Lower leg skin (tissue), 4 donors: ENCODE data around the gene LARP1. TPM values are rescaled to one million over a fixed set of nuclear protein-coding genes. Genes with fewer than 3 reads are reported as not detected.
"Not testable (repeated sequence)": the region's sequence is repeated elsewhere in the genome, so short reads cannot be mapped to it uniquely, and the experiment has no call there.

Experiments
- DNase-seq, 2 donors: peaks; one replicate each; pipeline ENCODE4 v3.0.0-alpha.2; 2019; ENCODE audit warnings: low spot score in 2 of 2
- H3K4me3 ChIP-seq: fragments of 200-600 bp; sonication (generic); 2 replicates; pipeline ENCODE4 v1.5.1; 2017; ENCODE audit warnings: mild to moderate bottlenecking, low read depth; ENCODE audit not compliant: poor library complexity, severe bottlenecking
- CTCF ChIP-seq, 3 donors: fragments of 450-650 bp; IDR thresholded peaks; one replicate each; pipeline ENCODE4 v1.5.1; 2016; ENCODE audit warnings: antibody characterized with exemption in 3 of 3, mild to moderate bottlenecking in 3 of 3, moderate library complexity in 2 of 3
- POLR2A ChIP-seq, 2 donors: fragments of 450-650 bp; IDR thresholded peaks; one replicate each; pipeline ENCODE4 v1.6.1; 2016 to 2017; ENCODE audit warnings: antibody characterized with exemption in 2 of 2, mild to moderate bottlenecking in 1 of 2, moderate library complexity in 1 of 2
- WGBS, 2 donors: methylation state at CpG; one replicate each; pipeline ENCODE4 v1.1.5; 2018; 5-methylcytosine and 5-hydroxymethylcytosine counted together
- intact Hi-C: fragments of 100-400 bp; cut with DNase I; formaldehyde crosslinking; loops from one replicate; pipeline ENCODE4 v1.15.0; 2023; ENCODE audit warnings: low total_unique reads
- total RNA-seq, 4 donors: library from RNA; depleted of rRNA; stranded (reverse); fragments of >200 nt; gene quantifications; one replicate each; pipeline ENCODE4 v1.1.0, GENCODE V29; 2016

LARP1 gene
- total RNA-seq, 4 donors from 2014 or later: 96.0 to 115 (median 104) TPM

GRCh38 chr5:154729613-154730012 lies 25.6 kb upstream of the LARP1 start:
- no peak for TF ChIP-seq POLR2A (IDR thresholded peaks at IDR 0.05)
- TF ChIP-seq CTCF (IDR thresholded peaks at IDR 0.05): no peak
- H3K4me3 ChIP-seq: no peak overlapping the region
- WGBS, 2 donors: 88% methylated on average over 3 of the region's 3 CpGs
- intact Hi-C loops: no loop called here
- no peak for DNase-seq

GRCh38 chr5:154730761-154731160 lies 24.4 kb upstream of the LARP1 start:
- intact Hi-C loops, DNase-seq, H3K4me3 ChIP-seq: not testable (repeated sequence)
- WGBS, 2 donors: 94 to 96% methylated on average over 8 of the region's 8 CpGs

- no peak for DNase-seq
- intact Hi-C loops: no loop called here
- WGBS, 2 donors: 100% methylated on average over 1 of the region's 1 CpG
- no peak overlapping the region for H3K4me3 ChIP-seq
- TF ChIP-seq CTCF (IDR thresholded peaks at IDR 0.05) (no peak), POLR2A (IDR thresholded peaks at IDR 0.05) (no peak)
Measured at GRCh38 chr5:154732212-154732611, 23.0 kb upstream of the LARP1 start.

- intact Hi-C loops: no loop called here
- H3K4me3 ChIP-seq: no peak overlapping the region
- 77 to 80% methylated on average over 7 of the region's 7 CpGs for WGBS, 2 donors
- TF ChIP-seq POLR2A (IDR thresholded peaks at IDR 0.05) (no peak), CTCF (IDR thresholded peaks at IDR 0.05) (no peak)
- DNase-seq: no peak
Measured at GRCh38 chr5:154734370-154735248, 20.6 kb upstream of the LARP1 start.

- 96 to 99% methylated on average over 7 of the region's 7 CpGs for WGBS, 2 donors
- intact Hi-C loops, DNase-seq, H3K4me3 ChIP-seq: not testable (repeated sequence)
Measured at GRCh38 chr5:154735362-154735761, 19.8 kb upstream of the LARP1 start.

- WGBS, 2 donors: 95 to 96% methylated on average over 1 of the region's 1 CpG
- DNase-seq, intact Hi-C loops, H3K4me3 ChIP-seq: not testable (repeated sequence)
Measured at GRCh38 chr5:154736372-154736771, 18.8 kb upstream of the LARP1 start.

- H3K4me3 ChIP-seq: no peak overlapping the region
- WGBS, 2 donors: 71 to 86% methylated on average over 6 of the region's 6 CpGs
- intact Hi-C loops: no loop called here
- TF ChIP-seq POLR2A (IDR thresholded peaks at IDR 0.05) (no peak), CTCF (IDR thresholded peaks at IDR 0.05) (no peak)
- no peak for DNase-seq
Measured at GRCh38 chr5:154737667-154738320, 17.4 kb upstream of the LARP1 start.
